ENCODE measurements around the gene ZNF487. TPM values are rescaled to one million over a fixed set of nuclear protein-coding genes. Genes with fewer than 3 reads are reported as not detected.

Gene ZNF487
- total and polyA plus RNA-seq, 4 experiments from 2014 or later: 3.1 to 7.7 (median 5.2) TPM

- no peak for DNase-seq
- no peak overlapping the region for H3K4me3 ChIP-seq (ENCODE audit: low read length in 2 of 2)
- no peaks in the 10 kb centered on the region for H3K4me1 ChIP-seq (ENCODE audit: insufficient read depth, low read length)
- no peaks in the 10 kb centered on the region for H3K4me1 Mint-ChIP-seq
- no peaks in the 10 kb centered on the region for H3K27me3 ChIP-seq (ENCODE audit: insufficient read depth, low read length)
- peaks cover 0 to 42% (median 24%) of the 10 kb centered on the region in 8 donors for H3K9me3 Mint-ChIP-seq
- H3K9me3 ChIP-seq (ENCODE audit: control insufficient read depth in 1 of 2, low read length in 2 of 2): peaks cover 0 to 13% of the 10 kb centered on the region in 2 donors
- H3K27me3 Mint-ChIP-seq: no peaks in the 10 kb centered on the region
- H3K36me3 Mint-ChIP-seq: peaks cover 27% of the 10 kb centered on the region in 2 donors
- H3K27ac Mint-ChIP-seq: no peak overlapping the region
- CTCF ChIA-PET (ENCODE audit: partially characterized antibody): no interaction called here
- POLR2A ChIA-PET (ENCODE audit: partially characterized antibody): no interaction called here
- H3K4me3 Mint-ChIP-seq: no peak overlapping the region
- H3K36me3 ChIP-seq (ENCODE audit: insufficient read depth, low read length): no peaks in the 10 kb centered on the region
- intact Hi-C loops (cut with micrococcal nuclease): no loop called here
- no peak overlapping the region for H3K27ac ChIP-seq (ENCODE audit: low read depth, low read length)
These were observed 42.4 kb downstream of the ZNF487 start for GRCh38 chr10:43479275-43479674.

- peaks cover 28 to 33% of the 10 kb centered on the region in 2 donors for H3K36me3 Mint-ChIP-seq
- no peak overlapping the region for H3K27ac Mint-ChIP-seq
- ChIA-PET CTCF (ENCODE audit: partially characterized antibody) (no interaction called here), POLR2A (ENCODE audit: partially characterized antibody) (no interaction called here)
- H3K9me3 ChIP-seq (ENCODE audit: control insufficient read depth in 1 of 2, low read length in 2 of 2): peaks cover 0 to 18% of the 10 kb centered on the region in 2 donors
- no peaks in the 10 kb centered on the region for H3K36me3 ChIP-seq (ENCODE audit: insufficient read depth, low read length)
- no peaks in the 10 kb centered on the region for H3K4me1 ChIP-seq (ENCODE audit: insufficient read depth, low read length)
- no peak for DNase-seq
- H3K27ac ChIP-seq (ENCODE audit: low read depth, low read length): no peak overlapping the region
- H3K27me3 Mint-ChIP-seq: no peaks in the 10 kb centered on the region
- no peak overlapping the region for H3K4me3 ChIP-seq (ENCODE audit: low read length in 2 of 2)
- peaks cover 5 to 68% (median 42%) of the 10 kb centered on the region in 8 donors for H3K9me3 Mint-ChIP-seq
- no peaks in the 10 kb centered on the region for H3K4me1 Mint-ChIP-seq
- no peak overlapping the region for H3K4me3 Mint-ChIP-seq
- intact Hi-C loops (cut with micrococcal nuclease): no loop called here
- no peaks in the 10 kb centered on the region for H3K27me3 ChIP-seq (ENCODE audit: insufficient read depth, low read length)
These were observed 45.6 kb downstream of the ZNF487 start for GRCh38 chr10:43482319-43483078.

GRCh38 chr10:43491855-43492254 lies 54.9 kb downstream of the ZNF487 start:
- H3K27ac Mint-ChIP-seq: no peak overlapping the region
- H3K4me3 ChIP-seq (ENCODE audit: low read length in 2 of 2): no peak overlapping the region
- peaks cover 0 to 3% of the 10 kb centered on the region in 2 donors for H3K9me3 ChIP-seq (ENCODE audit: control insufficient read depth in 1 of 2, low read length in 2 of 2)
- intact Hi-C loops (cut with micrococcal nuclease): no loop called here
- no peaks in the 10 kb centered on the region for H3K27me3 Mint-ChIP-seq
- H3K4me3 Mint-ChIP-seq: no peak overlapping the region
- no peak for DNase-seq
- POLR2A ChIA-PET (ENCODE audit: partially characterized antibody): no interaction called here
- no peak overlapping the region for H3K27ac ChIP-seq (ENCODE audit: low read depth, low read length)
- H3K27me3 ChIP-seq (ENCODE audit: insufficient read depth, low read length): no peaks in the 10 kb centered on the region
- CTCF ChIA-PET (ENCODE audit: partially characterized antibody): no interaction called here
- H3K36me3 Mint-ChIP-seq: peaks cover 0 to 8% of the 10 kb centered on the region in 2 donors
- peaks cover 2 to 19% (median 11%) of the 10 kb centered on the region in 8 donors for H3K9me3 Mint-ChIP-seq
- no peaks in the 10 kb centered on the region for H3K4me1 ChIP-seq (ENCODE audit: insufficient read depth, low read length)
- H3K4me1 Mint-ChIP-seq: no peaks in the 10 kb centered on the region
- H3K36me3 ChIP-seq (ENCODE audit: insufficient read depth, low read length): no peaks in the 10 kb centered on the region

GRCh38 chr10:43502931-43503330 lies 66.0 kb downstream of the ZNF487 start:
- no peak overlapping the region for H3K27ac Mint-ChIP-seq
- H3K27me3 Mint-ChIP-seq: no peaks in the 10 kb centered on the region
- intact Hi-C loops (cut with micrococcal nuclease): no loop called here
- ChIA-PET CTCF (ENCODE audit: partially characterized antibody) (no interaction called here), POLR2A (ENCODE audit: partially characterized antibody) (no interaction called here)
- H3K4me3 Mint-ChIP-seq: no peak overlapping the region
- Histone ChIP-seq H3K36me3 (ENCODE audit: insufficient read depth, low read length) (no peaks in the 10 kb centered on the region), H3K9me3 (ENCODE audit: control insufficient read depth in 1 of 2, low read length in 2 of 2) (no peaks in the 10 kb centered on the region), H3K4me1 (ENCODE audit: insufficient read depth, low read length) (no peaks in the 10 kb centered on the region), H3K4me3 (ENCODE audit: low read length in 2 of 2) (no peak overlapping the region), H3K27me3 (ENCODE audit: insufficient read depth, low read length) (no peaks in the 10 kb centered on the region), H3K27ac (ENCODE audit: low read depth, low read length) (no peak overlapping the region)
- peaks cover 0 to 3% (median 0%) of the 10 kb centered on the region in 8 donors for H3K9me3 Mint-ChIP-seq
- DNase-seq: no peak
- H3K36me3 Mint-ChIP-seq: peaks cover 0 to 13% of the 10 kb centered on the region in 2 donors
- H3K4me1 Mint-ChIP-seq: no peaks in the 10 kb centered on the region

- CTCF ChIA-PET (ENCODE audit: partially characterized antibody): no interaction called here
These were observed 87.7 kb downstream of the ZNF487 start for GRCh38 chr10:43524434-43525247.

More at GRCh38 chr10:43524434-43525247, 87.7 kb downstream of the ZNF487 start:
- Histone ChIP-seq H3K36me3 (ENCODE audit: insufficient read depth, low read length) (no peaks in the 10 kb centered on the region), H3K4me3 (ENCODE audit: low read length in 2 of 2) (no peak overlapping the region), H3K4me1 (ENCODE audit: insufficient read depth, low read length) (no peaks in the 10 kb centered on the region), H3K27me3 (ENCODE audit: insufficient read depth, low read length) (no peaks in the 10 kb centered on the region), H3K27ac (ENCODE audit: low read depth, low read length) (no peak overlapping the region), H3K9me3 (ENCODE audit: control insufficient read depth in 1 of 2, low read length in 2 of 2) (peaks cover 0 to 34% of the 10 kb centered on the region in 2 donors)
- Mint-ChIP-seq H3K4me1 (no peaks in the 10 kb centered on the region), H3K27ac (no peak overlapping the region), H3K9me3 (peaks cover 8 to 92% (median 83%) of the 10 kb centered on the region in 8 donors), H3K36me3 (peaks cover 19 to 37% of the 10 kb centered on the region in 2 donors), H3K4me3 (no peak overlapping the region), H3K27me3 (no peaks in the 10 kb centered on the region)
- no peak for DNase-seq
- POLR2A ChIA-PET (ENCODE audit: partially characterized antibody): no interaction called here
- intact Hi-C loops (cut with micrococcal nuclease): no loop called here

Other genes starting within 250 kb of the ZNF487 start
- 1 to 10 TPM; 6.5 to 7.4 TPM for gene RASGEF1A, start 170.0 kb upstream of the ZNF487 start, total RNA-seq
- gene RASGEF1A, start 170.0 kb upstream of the ZNF487 start, polyA plus RNA-seq: 1 to 10 TPM; 1.3 to 3.4 TPM
- gene FXYD4, start 65.5 kb upstream of the ZNF487 start, total RNA-seq: not detected
- gene FXYD4, start 65.5 kb upstream of the ZNF487 start, polyA plus RNA-seq: not detected
- gene HNRNPF, start 27.9 kb upstream of the ZNF487 start, total RNA-seq: 100 to 1,000 TPM; 204 to 206 TPM
- gene HNRNPF, start 27.9 kb upstream of the ZNF487 start, polyA plus RNA-seq: 100 to 1,000 TPM; 242 to 296 TPM
- gene ZNF239, start 137.5 kb downstream of the ZNF487 start, total RNA-seq: 1 to 10 TPM; 5.8 to 6.2 TPM
- 1 to 10 TPM; 1.6 to 1.9 TPM for gene ZNF239, start 137.5 kb downstream of the ZNF487 start, polyA plus RNA-seq
- gene ZNF485, start 169.3 kb downstream of the ZNF487 start, total RNA-seq: 10 to 100 TPM in 1 of 2 experiments, 1 to 10 TPM in 1; 9.0 to 10.4 TPM
- 1 to 10 TPM; 4.7 to 5.6 TPM for gene ZNF485, start 169.3 kb downstream of the ZNF487 start, polyA plus RNA-seq
- gene ZNF32, start 211.8 kb downstream of the ZNF487 start, total RNA-seq: 10 to 100 TPM; 35.5 to 39.5 TPM
- gene ZNF32, start 211.8 kb downstream of the ZNF487 start, polyA plus RNA-seq: 10 to 100 TPM; 76.9 to 92.6 TPM